H9 (cell line): Measurements from ENCODE around the gene TTC6. TPM values are rescaled to one million over a fixed set of nuclear protein-coding genes. Genes with fewer than 3 reads are reported as not detected.

Experiments used
- DNase-seq: peaks from one replicate; pipeline ENCODE4 v3.0.0-alpha.2; 2017
- H2AFZ ChIP-seq: one replicate; pipeline ENCODE4 v1.6.1; 2013; ENCODE audit warnings: mild to moderate bottlenecking, low read length, control low read depth, moderate library complexity
- H2AK5ac ChIP-seq: 2 replicates; pipeline ENCODE4 v1.6.1; 2013; ENCODE audit warnings: low read length, control low read depth, mixed read lengths; ENCODE audit not compliant: insufficient read length
- H2BK120ac ChIP-seq: one replicate; pipeline ENCODE4 v1.6.1; 2013; ENCODE audit warnings: low read depth, mild to moderate bottlenecking, low read length, control low read depth, inconsistent platforms; ENCODE audit not compliant: poor library complexity, severe bottlenecking
- H2BK12ac ChIP-seq: 2 replicates; pipeline ENCODE4 v1.6.1; 2013; ENCODE audit warnings: low read length, control low read depth, mixed read lengths, low read depth; ENCODE audit not compliant: insufficient read length
- H2BK15ac ChIP-seq: 2 replicates; pipeline ENCODE4 v1.6.1; 2013; ENCODE audit warnings: low read depth, low read length, control low read depth
- H2BK20ac ChIP-seq: one replicate; pipeline ENCODE4 v1.6.1; 2013; ENCODE audit warnings: low read depth, mild to moderate bottlenecking, low read length, control low read depth, inconsistent platforms; ENCODE audit not compliant: poor library complexity, severe bottlenecking
- H2BK5ac ChIP-seq: 2 replicates; pipeline ENCODE4 v1.6.1; 2013; ENCODE audit warnings: low read length, control low read depth, mixed read lengths; ENCODE audit not compliant: insufficient read length
- H3K14ac ChIP-seq: 2 replicates; pipeline ENCODE4 v1.6.1; 2013; ENCODE audit warnings: low read length, control low read depth; ENCODE audit not compliant: insufficient read depth
- H3K18ac ChIP-seq: 2 replicates; pipeline ENCODE4 v1.6.1; 2013; ENCODE audit warnings: low read depth, mild to moderate bottlenecking, mixed read lengths, low read length, control low read depth; ENCODE audit not compliant: insufficient read length
- H3K23ac ChIP-seq: 2 replicates; pipeline ENCODE4 v1.6.1; 2013; ENCODE audit warnings: low read length, control low read depth, mixed read lengths, low read depth; ENCODE audit not compliant: insufficient read length
- H3K23me2 ChIP-seq: 2 replicates; pipeline ENCODE4 v1.6.1; 2013; ENCODE audit warnings: low read depth, mild to moderate bottlenecking, mixed read lengths, low read length, control low read depth; ENCODE audit not compliant: insufficient read length, poor library complexity, severe bottlenecking
- H3K27ac ChIP-seq: 2 replicates; pipeline ENCODE4 v1.5.1; 2013; ENCODE audit warnings: low read length, control low read depth, mixed read lengths, low read depth; ENCODE audit not compliant: insufficient read length
- H3K27me3 ChIP-seq: 2 replicates; pipeline ENCODE4 v1.6.1; 2013; ENCODE audit warnings: low read length, control low read depth, inconsistent platforms; ENCODE audit not compliant: insufficient read depth
- H3K4ac ChIP-seq: 2 replicates; pipeline ENCODE4 v1.6.1; 2013; ENCODE audit warnings: low read depth, mild to moderate bottlenecking, control low read depth, inconsistent platforms, low read length, moderate library complexity
- H3K4me1 ChIP-seq: 2 replicates; pipeline ENCODE4 v1.6.1; 2013; ENCODE audit warnings: low read length, control low read depth, inconsistent platforms; ENCODE audit not compliant: insufficient read depth
- H3K4me2 ChIP-seq: 2 replicates; pipeline ENCODE4 v1.6.1; 2013; ENCODE audit warnings: low read length, control low read depth, mixed read lengths; ENCODE audit not compliant: insufficient read length, insufficient read depth
- H3K56ac ChIP-seq: 2 replicates; pipeline ENCODE4 v1.6.1; 2013; ENCODE audit warnings: low read depth, mild to moderate bottlenecking, mixed read lengths, low read length, control low read depth; ENCODE audit not compliant: insufficient read length
- H3K79me1 ChIP-seq: 2 replicates; pipeline ENCODE4 v1.6.1; 2013; ENCODE audit warnings: low read depth, mild to moderate bottlenecking, moderate library complexity, low read length, control low read depth, inconsistent platforms; ENCODE audit not compliant: insufficient read depth, poor library complexity, severe bottlenecking
- H3K79me2 ChIP-seq: 2 replicates; pipeline ENCODE4 v1.6.1; 2013; ENCODE audit warnings: low read length, control low read depth, inconsistent platforms; ENCODE audit not compliant: insufficient read depth
- H3K9ac ChIP-seq: 2 replicates; pipeline ENCODE4 v1.6.1; 2013; ENCODE audit warnings: low read length, control low read depth, mixed read lengths; ENCODE audit not compliant: insufficient read length; ENCODE audit errors: extremely low read depth
- H3K9me3 ChIP-seq: one replicate; pipeline ENCODE4 v1.6.1; 2013; ENCODE audit warnings: low read depth, low read length, inconsistent platforms; ENCODE audit not compliant: control insufficient read depth
- H3T11ph ChIP-seq: one replicate; pipeline ENCODE4 v1.6.1; 2013; ENCODE audit warnings: mild to moderate bottlenecking, low read length, control low read depth, inconsistent platforms
- H4K20me1 ChIP-seq: one replicate; pipeline ENCODE4 v1.6.1; 2013; ENCODE audit not compliant: control insufficient read depth, insufficient read length, insufficient read depth
- H4K5ac ChIP-seq: 2 replicates; pipeline ENCODE4 v1.6.1; 2013; ENCODE audit warnings: low read depth, mild to moderate bottlenecking, mixed read lengths, low read length, control low read depth; ENCODE audit not compliant: insufficient read length
- H4K8ac ChIP-seq: replicated peaks from 2 replicates; pipeline ENCODE4 v1.6.1; 2013; ENCODE audit warnings: low read length, control low read depth, mixed read lengths, low read depth; ENCODE audit not compliant: insufficient read length
- H4K91ac ChIP-seq: 2 replicates; pipeline ENCODE4 v1.6.1; 2013; ENCODE audit warnings: low read depth, mild to moderate bottlenecking, moderate library complexity, mixed read lengths, low read length, control low read depth; ENCODE audit not compliant: insufficient read length
- H3K27ac Mint-ChIP-seq, 3 experiments: 2 replicates in 2 of 3; 3 replicates in 1 of 3; pipeline ENCODE4 v1.8.0; 2020 to 2021; ENCODE audit warnings: mixed read lengths in 3 of 3, mild to moderate bottlenecking in 1 of 3, moderate library complexity in 1 of 3
- H3K27me3 Mint-ChIP-seq: 2 replicates; pipeline ENCODE4 v1.8.0; 2021; ENCODE audit warnings: low read depth, mild to moderate bottlenecking, moderate library complexity, mixed read lengths
- H3K36me3 Mint-ChIP-seq, 3 experiments: 2 replicates in 2 of 3; 3 replicates in 1 of 3; pipeline ENCODE4 v1.8.0; 2020 to 2021; ENCODE audit warnings: low read depth in 3 of 3, mixed read lengths in 3 of 3; ENCODE audit not compliant: insufficient read depth in 1 of 3
- H3K4me1 Mint-ChIP-seq, 2 experiments: 2 replicates each; pipeline ENCODE4 v1.8.0; 2020; ENCODE audit warnings: mixed read lengths in 2 of 2
- H3K4me3 Mint-ChIP-seq, 2 experiments: 2 replicates in 1 of 2; 3 replicates in 1 of 2; pipeline ENCODE4 v1.8.0; 2020 to 2021; ENCODE audit warnings: mild to moderate bottlenecking in 2 of 2, mixed read lengths in 2 of 2, moderate library complexity in 1 of 2
- H3K9me3 Mint-ChIP-seq, 2 experiments: 2 replicates in 1 of 2; 3 replicates in 1 of 2; pipeline ENCODE4 v1.8.0; 2020; ENCODE audit warnings: mild to moderate bottlenecking in 2 of 2, mixed read lengths in 2 of 2, moderate library complexity in 1 of 2
- WGBS: extraction: QIAGEN DNeasy Blood & Tissue Kit; methylation state at CpG from one replicate; pipeline ENCODE4 v1.1.7; 2013; ENCODE audit warnings: missing lambda C conversion rate, low lambda C conversion rate, mixed read lengths; ENCODE audit not compliant: insufficient read length; ENCODE audit errors: extremely low coverage; 5-methylcytosine and 5-hydroxymethylcytosine counted together
- total RNA-seq: library from RNA; stranded (reverse); gene quantifications from 2 replicates; pipeline ENCODE4 v1.2.1, GENCODE V29; 2021
- TF ChIP-seq, protein P1 (sequence below): fragments of 200-600 bp; sonication (generic); conservative IDR thresholded peaks from 3 replicates; pipeline ENCODE4 v1.8.0; 2021; ENCODE audit warnings: antibody characterized with exemption, mild to moderate bottlenecking

The TTC6 gene
- total RNA-seq, 1 experiment from 2014 or later = 0.24 TPM

DNA sequence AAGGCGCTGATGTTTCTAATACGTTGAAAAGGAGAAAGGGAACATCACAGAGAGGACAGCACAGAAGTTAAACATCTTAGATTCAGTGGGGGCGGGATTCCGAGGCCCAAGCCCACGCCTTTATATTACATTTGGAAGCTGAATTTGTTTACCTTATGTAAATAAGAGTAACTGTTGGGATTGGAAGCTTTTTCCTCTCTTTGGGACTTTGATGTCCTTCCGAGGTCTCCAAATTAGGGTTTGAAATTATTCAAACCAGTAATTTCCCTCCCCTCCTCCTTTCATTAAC, 6.8 kb upstream of the TTC6 start:
- peaks cover 10% of the 10 kb centered on the region for H3K23me2 ChIP-seq
- peak overlapping the region; percentile 57 to 78 for H3K4me3 Mint-ChIP-seq
- DNase-seq = no peak
- H3K27me3 Mint-ChIP-seq = peaks cover 98% of the 10 kb centered on the region
- no peak overlapping the region for H4K5ac ChIP-seq
- no peak overlapping the region for H3K56ac ChIP-seq
- H3K27ac ChIP-seq = no peak overlapping the region
- no CpG with 5 or more reads among the region's 6 CpGs for WGBS
- H4K8ac ChIP-seq = no peak overlapping the region
- no peak overlapping the region for H2BK120ac ChIP-seq
- no peak overlapping the region for H4K91ac ChIP-seq
- no peaks in the 10 kb centered on the region; a peak in 1 of 7 replicates for H3K36me3 Mint-ChIP-seq
- H3K14ac ChIP-seq = no peak overlapping the region
- no peak overlapping the region for H3K18ac ChIP-seq
- no peaks in the 10 kb centered on the region for H4K20me1 ChIP-seq
- no peak overlapping the region for H3K9ac ChIP-seq
- no peak overlapping the region for H2BK15ac ChIP-seq
- no peak overlapping the region for H3K4ac ChIP-seq
- no peak overlapping the region for H2BK12ac ChIP-seq
- H3K4me1 ChIP-seq = peaks cover 3% of the 10 kb centered on the region; the same call in 1 of the 2 replicates
- H3K79me2 ChIP-seq = no peaks in the 10 kb centered on the region
- H3K23ac ChIP-seq = no peak overlapping the region
- H2BK20ac ChIP-seq = no peak overlapping the region
- no peak overlapping the region for H2AK5ac ChIP-seq
- peaks cover 80% of the 10 kb centered on the region for H3K27me3 ChIP-seq
- H2BK5ac ChIP-seq = no peak overlapping the region
- no peak overlapping the region for H3T11ph ChIP-seq
- TF ChIP-seq, protein P1, sequence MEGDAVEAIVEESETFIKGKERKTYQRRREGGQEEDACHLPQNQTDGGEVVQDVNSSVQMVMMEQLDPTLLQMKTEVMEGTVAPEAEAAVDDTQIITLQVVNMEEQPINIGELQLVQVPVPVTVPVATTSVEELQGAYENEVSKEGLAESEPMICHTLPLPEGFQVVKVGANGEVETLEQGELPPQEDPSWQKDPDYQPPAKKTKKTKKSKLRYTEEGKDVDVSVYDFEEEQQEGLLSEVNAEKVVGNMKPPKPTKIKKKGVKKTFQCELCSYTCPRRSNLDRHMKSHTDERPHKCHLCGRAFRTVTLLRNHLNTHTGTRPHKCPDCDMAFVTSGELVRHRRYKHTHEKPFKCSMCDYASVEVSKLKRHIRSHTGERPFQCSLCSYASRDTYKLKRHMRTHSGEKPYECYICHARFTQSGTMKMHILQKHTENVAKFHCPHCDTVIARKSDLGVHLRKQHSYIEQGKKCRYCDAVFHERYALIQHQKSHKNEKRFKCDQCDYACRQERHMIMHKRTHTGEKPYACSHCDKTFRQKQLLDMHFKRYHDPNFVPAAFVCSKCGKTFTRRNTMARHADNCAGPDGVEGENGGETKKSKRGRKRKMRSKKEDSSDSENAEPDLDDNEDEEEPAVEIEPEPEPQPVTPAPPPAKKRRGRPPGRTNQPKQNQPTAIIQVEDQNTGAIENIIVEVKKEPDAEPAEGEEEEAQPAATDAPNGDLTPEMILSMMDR = no peak
- H3K4me2 ChIP-seq = peak overlapping the region; percentile 44
- no peak overlapping the region for H3K27ac Mint-ChIP-seq
- no peaks in the 10 kb centered on the region for H3K79me1 ChIP-seq
- no peak overlapping the region for H2AFZ ChIP-seq
- peaks cover 0 to 6% of the 10 kb centered on the region in 2 experiments; a peak in 2 of 5 replicates for H3K9me3 Mint-ChIP-seq
- no peaks in the 10 kb centered on the region for H3K9me3 ChIP-seq
- peaks cover 29 to 54% of the 10 kb centered on the region in 2 experiments for H3K4me1 Mint-ChIP-seq
